HCT116 (cell line): Measurements from ENCODE around the gene EIF3I. TPM values are rescaled to one million over a fixed set of nuclear protein-coding genes. Genes with fewer than 3 reads are reported as not detected.

Experiments used
- ATAC-seq: fragments of 200-7000 bp; cut with Tn5 transposase; 2 replicates; pipeline ENCODE4 v1.9.1; 2020; ENCODE audit warnings: mild to moderate bottlenecking, moderate library complexity
- BruUV-seq: library from RNA; stranded (reverse); fragments of 400-500 nt; replicated peaks from 2 replicates; lab custom pipeline; 2021; lab: Mats Ljungman, UMichigan
- CTCF ChIA-PET: fragments of 300-600 bp; sonication (Branson Sonifier 250); formaldehyde crosslinking; loops from one replicate; lab custom pipeline; 2021; ENCODE audit warnings: antibody characterized with exemption; lab: Charles Lee
- POLR2A ChIA-PET: fragments of 300-600, 350-600 bp; sonication (Branson Sonifier 250); formaldehyde crosslinking; loops from one replicate; lab custom pipeline; 2021; ENCODE audit warnings: antibody characterized with exemption; lab: Charles Lee
- RAD21 ChIA-PET, 2 experiments: fragments of 300-600 bp; sonication (Branson Sonifier 250); formaldehyde crosslinking; loops; one replicate each; lab custom pipeline; 2023; ENCODE audit warnings: low total read pairs in 2 of 2; ENCODE audit not compliant: uncharacterized antibody in 2 of 2, unreplicated experiment in 2 of 2, low non-redundant PET in 1 of 2; lab: Charles Lee
- DNase-seq: peaks from one replicate; pipeline ENCODE4 v3.0.0-alpha.2; 2010; ENCODE audit warnings: low read depth, low spot score
- H2AFZ ChIP-seq: fragments of 200-600 bp; shearing (Covaris generic), sonication (generic); 2 replicates; pipeline ENCODE4 v1.6.1; 2017; ENCODE audit warnings: low read depth, mixed run types, mixed read lengths, antibody characterized with exemption, low read length; ENCODE audit not compliant: poor library complexity, severe bottlenecking
- H3K27ac ChIP-seq: 2 replicates; pipeline ENCODE4 v1.5.1; 2012; ENCODE audit warnings: low read depth, low read length
- H3K27me3 ChIP-seq: fragments of 200-600 bp; sonication (generic); 2 replicates; pipeline ENCODE4 v1.6.1; 2016; ENCODE audit warnings: mixed run types, low read length, mixed read lengths; ENCODE audit not compliant: insufficient read depth
- H3K36me3 ChIP-seq, 2 experiments: fragments of 200-500 bp in 1 of 2; fragments of 200-600 bp in 1 of 2; sonication (Bioruptor generic) in 1 of 2; sonication (generic) in 1 of 2; 2 replicates each; pipeline versions ENCODE4 v1.5.1 to v1.6.1; 2014 to 2016; ENCODE audit warnings: low read length in 2 of 2, inconsistent platforms in 1 of 2, mixed read lengths in 1 of 2, mixed run types in 1 of 2; ENCODE audit not compliant: insufficient read depth in 2 of 2, control insufficient read depth in 1 of 2
- H3K4me1 ChIP-seq, 2 experiments: fragments of 200-600 bp in 1 of 2; sonication (generic) in 1 of 2; 2 replicates each; pipeline versions ENCODE4 v1.5.1 to v1.6.1; 2012 to 2017; ENCODE audit warnings: low read length in 2 of 2, inconsistent platforms in 1 of 2, mild to moderate bottlenecking in 1 of 2, mixed read lengths in 1 of 2, mixed run types in 1 of 2, moderate library complexity in 1 of 2; ENCODE audit not compliant: insufficient read depth in 2 of 2, control insufficient read depth in 1 of 2
- H3K4me2 ChIP-seq: fragments of 200-600 bp; sonication (generic); 2 replicates; pipeline ENCODE4 v1.6.1; 2017; ENCODE audit warnings: mixed run types, low read length, mixed read lengths
- H3K4me3 ChIP-seq, 2 experiments: fragments of 200-600 bp in 1 of 2; sonication (generic) in 1 of 2; replicated peaks in 1 of 2; 2 replicates each; pipeline ENCODE4 v1.5.1; 2011 to 2016; ENCODE audit warnings: low read length in 2 of 2, control low read depth in 1 of 2, low read depth in 1 of 2, mild to moderate bottlenecking in 1 of 2, mixed read lengths in 1 of 2, mixed run types in 1 of 2
- H3K79me2 ChIP-seq: fragments of 200-600 bp; sonication (generic); 2 replicates; pipeline ENCODE4 v1.6.1; 2017; ENCODE audit warnings: mild to moderate bottlenecking, mixed run types, low read length, moderate library complexity, mixed read lengths; ENCODE audit not compliant: insufficient read depth
- H3K9ac ChIP-seq: fragments of 200-600 bp; sonication (generic); 2 replicates; pipeline ENCODE4 v1.6.1; 2016; ENCODE audit warnings: low read length, mixed read lengths
- H3K9me2 ChIP-seq: fragments of 200-600 bp; sonication (generic), shearing (Covaris generic); 2 replicates; pipeline ENCODE4 v1.6.1; 2017; ENCODE audit warnings: mixed run types, mild to moderate bottlenecking, moderate library complexity; ENCODE audit not compliant: insufficient read depth
- H3K9me3 ChIP-seq, 2 experiments: fragments of 200-500 bp in 1 of 2; fragments of 200-600 bp in 1 of 2; sonication (Bioruptor generic) in 1 of 2; sonication (generic) in 1 of 2; 2 replicates each; pipeline ENCODE4 v1.6.1; 2014 to 2017; ENCODE audit warnings: low read length in 2 of 2, mixed read lengths in 2 of 2, inconsistent platforms in 1 of 2, low read depth in 1 of 2, mild to moderate bottlenecking in 1 of 2, mixed run types in 1 of 2, moderate library complexity in 1 of 2; ENCODE audit not compliant: control insufficient read depth in 1 of 2, insufficient read depth in 1 of 2
- H4K20me1 ChIP-seq: fragments of 200-600 bp; sonication (generic), shearing (Covaris generic); 2 replicates; pipeline ENCODE4 v1.6.1; 2017; ENCODE audit warnings: mixed run types, mild to moderate bottlenecking, moderate library complexity; ENCODE audit not compliant: insufficient read depth
- CBX3 ChIP-seq: IDR thresholded peaks from 2 replicates; pipeline ENCODE4 v1.6.1; 2012; ENCODE audit warnings: low read depth
- ELF1 ChIP-seq: IDR thresholded peaks from 2 replicates; pipeline ENCODE4 v1.6.1; 2012; ENCODE audit warnings: low read depth, borderline replicate concordance
- EZH2 ChIP-seq: fragments of 200-600 bp; sonication (generic); IDR thresholded peaks from 2 replicates; pipeline ENCODE4 v1.6.1; 2017; ENCODE audit warnings: antibody characterized with exemption, mixed run types
- EZH2phosphoT487 ChIP-seq: fragments of 200-600 bp; IDR thresholded peaks from 2 replicates; pipeline ENCODE4 v1.6.1; 2018; ENCODE audit warnings: antibody characterized with exemption, borderline replicate concordance
- FOSL1 ChIP-seq: IDR thresholded peaks from 2 replicates; pipeline ENCODE4 v1.6.1; 2012; ENCODE audit warnings: low read depth
- POLR2A ChIP-seq: IDR thresholded peaks from 2 replicates; pipeline ENCODE4 v1.7.0; 2011; ENCODE audit warnings: borderline replicate concordance; ENCODE audit not compliant: insufficient read depth, insufficient read length; ENCODE audit errors: extremely low read depth
- POLR2AphosphoS5 ChIP-seq: IDR thresholded peaks from 2 replicates; pipeline ENCODE4 v1.6.1; 2011; ENCODE audit warnings: mild to moderate bottlenecking, low read depth, low read length, moderate library complexity
- REST ChIP-seq: IDR thresholded peaks from 2 replicates; pipeline ENCODE4 v1.6.1; 2012; ENCODE audit warnings: low read depth
- SRF ChIP-seq: IDR thresholded peaks from 2 replicates; pipeline ENCODE4 v1.6.1; 2012; ENCODE audit warnings: low read depth
- YY1 ChIP-seq: IDR thresholded peaks from 2 replicates; pipeline ENCODE4 v1.6.1; 2011; ENCODE audit warnings: low read length, low read depth, moderate library complexity, mild to moderate bottlenecking; ENCODE audit not compliant: insufficient replicate concordance; ENCODE audit errors: extremely low read depth
- ZNF274 ChIP-seq: fragments of 200-500 bp; sonication (Bioruptor generic); IDR thresholded peaks from 2 replicates; pipeline ENCODE4 v1.6.1; 2014; ENCODE audit warnings: mild to moderate bottlenecking, low read depth, low read length, inconsistent platforms
- intact Hi-C: fragments of 100-400 bp; cut with micrococcal nuclease; formaldehyde crosslinking; loops from 2 replicates; pipeline ENCODE4 v1.10.0; 2022
- total RNA-seq: library from RNA; stranded (reverse); gene quantifications from one replicate; pipeline ENCODE4 v1.2.1, GENCODE V29; 2021; ENCODE audit not compliant: unreplicated experiment
- TF ChIP-seq, protein P1 (sequence below): IDR thresholded peaks from 2 replicates; pipeline ENCODE4 v1.6.1; 2011; ENCODE audit warnings: mild to moderate bottlenecking, low read length, moderate library complexity; ENCODE audit not compliant: insufficient replicate concordance; ENCODE audit errors: extremely low read depth
- TF ChIP-seq, protein P2 (sequence below): IDR thresholded peaks from 2 replicates; pipeline ENCODE4 v1.6.1; 2012

Gene EIF3I
- total RNA-seq, 1 experiment from 2014 or later = 323 TPM

- Histone ChIP-seq H3K27ac (no peak overlapping the region), H2AFZ (no peak overlapping the region), H3K4me1 (peaks cover 5 to 10% of the 10 kb centered on the region in 2 experiments; a peak in 3 of 4 replicates), H3K9me3 (no peaks in the 10 kb centered on the region), H3K36me3 (peaks cover 37 to 62% of the 10 kb centered on the region in 2 experiments), H3K27me3 (no peaks in the 10 kb centered on the region), H3K79me2 (0 out of 2 replicates have a peak, but pooled peaks cover under 1% of the 10 kb centered on the region), H3K9me2 (no peaks in the 10 kb centered on the region), H3K4me2 (no peak overlapping the region), H3K9ac (no peak overlapping the region), H3K4me3 (no peak overlapping the region), H4K20me1 (no peaks in the 10 kb centered on the region; the same call in 1 of the 2 replicates)
- ChIA-PET RAD21 (no interaction called here), CTCF (no interaction called here), POLR2A (no interaction called here)
- intact Hi-C loops = no loop called here
- TF ChIP-seq YY1 (no peak), EZH2phosphoT487 (no peak), SRF (no peak), ZNF274 (no peak), CBX3 (no peak), ELF1 (no peak), POLR2AphosphoS5 (0 out of 2 replicates have a peak, but pooled peaks have one; percentile 6), EZH2 (no peak)
- DNase-seq (no peak), ATAC-seq (no peak)
- no TSS peak for BruUV-seq
Observed at GRCh38 chr1:32195531-32195930, 26.7 kb upstream of the EIF3I start.

DNA sequence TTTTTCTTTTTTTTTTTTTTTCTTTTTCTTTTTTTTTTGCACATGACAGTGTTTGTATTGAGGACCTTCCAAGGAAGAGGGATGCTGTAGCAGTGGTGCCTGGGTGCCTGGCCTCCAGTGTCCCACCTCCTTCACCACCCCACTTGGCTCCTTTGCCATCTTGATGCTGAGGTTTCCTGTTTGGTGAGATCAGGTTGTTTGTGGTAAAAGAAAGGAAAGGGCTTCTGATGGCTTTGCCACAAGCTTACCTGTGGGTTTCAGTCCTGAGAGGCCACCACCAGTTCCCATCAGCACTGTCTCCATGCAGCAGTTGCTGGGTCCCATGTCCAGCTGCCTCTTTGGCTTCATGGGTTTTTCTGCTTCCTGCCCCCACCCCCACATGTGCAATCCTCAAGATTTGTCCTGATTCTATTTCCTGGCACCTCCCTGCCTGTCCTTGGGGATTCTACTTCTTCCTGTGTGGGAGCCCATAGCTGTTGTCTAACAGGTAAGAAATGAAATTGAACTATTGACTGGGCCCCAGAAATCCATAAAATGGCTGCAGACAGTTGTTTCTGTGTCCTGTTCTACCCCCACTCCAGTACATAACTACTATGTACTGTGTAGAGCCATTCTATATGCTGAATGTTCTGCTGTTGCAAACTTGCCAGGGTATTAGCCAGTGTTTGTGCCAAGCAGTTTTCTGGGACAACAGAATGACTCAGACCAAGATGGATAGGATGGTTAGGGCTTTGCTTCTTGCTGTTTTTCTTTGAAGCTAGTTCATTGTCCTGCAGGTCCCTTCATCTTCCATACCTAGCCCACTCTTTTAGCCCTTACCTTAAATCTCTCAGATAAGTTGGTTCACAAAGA lies 26.0 kb upstream of the EIF3I start:
- Histone ChIP-seq H3K36me3 (peaks cover 33 to 58% of the 10 kb centered on the region in 2 experiments), H2AFZ (no peak overlapping the region), H3K79me2 (no peaks in the 10 kb centered on the region), H3K27me3 (no peaks in the 10 kb centered on the region), H3K27ac (no peak overlapping the region), H3K4me3 (no peak overlapping the region), H4K20me1 (no peaks in the 10 kb centered on the region; the same call in 1 of the 2 replicates), H3K9me2 (no peaks in the 10 kb centered on the region), H3K4me2 (no peak overlapping the region), H3K4me1 (peaks cover 5 to 17% of the 10 kb centered on the region in 2 experiments; a peak in 3 of 4 replicates), H3K9me3 (no peaks in the 10 kb centered on the region), H3K9ac (no peak overlapping the region)
- ATAC-seq (no peak), DNase-seq (no peak)
- intact Hi-C loops = no loop called here
- RAD21 ChIA-PET = no interaction called here
- POLR2A ChIA-PET = no interaction called here
- TSS peak; percentile 12 for BruUV-seq
- CTCF ChIA-PET = no interaction called here
- TF ChIP-seq, protein P1, sequence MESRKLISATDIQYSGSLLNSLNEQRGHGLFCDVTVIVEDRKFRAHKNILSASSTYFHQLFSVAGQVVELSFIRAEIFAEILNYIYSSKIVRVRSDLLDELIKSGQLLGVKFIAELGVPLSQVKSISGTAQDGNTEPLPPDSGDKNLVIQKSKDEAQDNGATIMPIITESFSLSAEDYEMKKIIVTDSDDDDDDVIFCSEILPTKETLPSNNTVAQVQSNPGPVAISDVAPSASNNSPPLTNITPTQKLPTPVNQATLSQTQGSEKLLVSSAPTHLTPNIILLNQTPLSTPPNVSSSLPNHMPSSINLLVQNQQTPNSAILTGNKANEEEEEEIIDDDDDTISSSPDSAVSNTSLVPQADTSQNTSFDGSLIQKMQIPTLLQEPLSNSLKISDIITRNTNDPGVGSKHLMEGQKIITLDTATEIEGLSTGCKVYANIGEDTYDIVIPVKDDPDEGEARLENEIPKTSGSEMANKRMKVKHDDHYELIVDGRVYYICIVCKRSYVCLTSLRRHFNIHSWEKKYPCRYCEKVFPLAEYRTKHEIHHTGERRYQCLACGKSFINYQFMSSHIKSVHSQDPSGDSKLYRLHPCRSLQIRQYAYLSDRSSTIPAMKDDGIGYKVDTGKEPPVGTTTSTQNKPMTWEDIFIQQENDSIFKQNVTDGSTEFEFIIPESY = no peak
- no peak for TF ChIP-seq REST
- TF ChIP-seq, protein P2, sequence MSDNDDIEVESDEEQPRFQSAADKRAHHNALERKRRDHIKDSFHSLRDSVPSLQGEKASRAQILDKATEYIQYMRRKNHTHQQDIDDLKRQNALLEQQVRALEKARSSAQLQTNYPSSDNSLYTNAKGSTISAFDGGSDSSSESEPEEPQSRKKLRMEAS = no peak
- no peak for TF ChIP-seq SRF
- no peak for TF ChIP-seq POLR2A
- no peak for TF ChIP-seq ELF1
- TF ChIP-seq FOSL1 = no peak
